ENCODE measurements around the gene SAG. TPM values are rescaled to one million over a fixed set of nuclear protein-coding genes. Genes with fewer than 3 reads are reported as not detected.
A peak's percentile ranks its signal among the peaks of the same experiment; 100 is the strongest.

SAG gene
- total and polyA plus RNA-seq, 9 of the 15 experiments (the other 6 are each of a cell fraction or from before 2014, with no cell fraction given) = 0.04 to 0.64 (median 0.31) TPM; not detected in 5

DNA sequence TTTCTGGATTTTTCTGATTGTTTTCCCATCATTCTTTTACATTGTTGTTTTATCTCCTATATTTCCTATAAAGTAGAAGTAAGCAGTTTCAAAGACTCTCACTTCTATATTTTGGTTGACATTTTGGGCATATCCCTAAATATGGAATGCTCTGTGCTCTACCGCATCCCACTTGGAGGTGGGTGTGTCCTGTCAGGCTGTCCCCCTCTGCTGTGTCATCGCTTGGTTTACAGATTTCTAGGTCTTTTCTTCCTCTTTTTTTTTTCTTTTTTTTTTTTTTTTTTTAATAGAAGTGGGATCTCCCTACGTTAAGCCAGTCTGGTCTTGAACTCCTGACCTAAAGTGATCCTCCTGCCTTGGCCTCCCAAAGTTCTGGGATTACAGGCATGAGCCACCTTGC, 60.0 kb downstream of the SAG start:
- H3K4me1 ChIP-seq (replicated peaks in 1 of 2; ENCODE audit: control insufficient read depth in 2 of 2, insufficient read depth in 2 of 2, low read length in 2 of 2) = peaks cover 0 to 4% of the 10 kb centered on the region in 2 experiments; a peak in 2 of 5 replicates
- DNase-seq (ENCODE audit: extremely low read depth in 1 of 4, low spot score in 3 of 4) = no peak
- no peak for FAIRE-seq
- no peaks in the 10 kb centered on the region for H3K9me1 ChIP-seq (ENCODE audit: control insufficient read depth, insufficient read depth, low read length)
- 0 out of 3 replicates have a peak, but pooled peaks cover 6% of the 10 kb centered on the region for H3K79me2 ChIP-seq (ENCODE audit: control insufficient read depth, insufficient read depth, low read length)
- CTCF ChIA-PET (ENCODE audit: low intra/inter-chr PET ratio) = no interaction called here
- no peaks in the 10 kb centered on the region for H3K27me3 ChIP-seq (ENCODE audit: control insufficient read depth in 2 of 2, insufficient read depth in 2 of 2, low read length in 2 of 2)
- intact Hi-C loops (cut with micrococcal nuclease) = no loop called here
- no TSS peak for BruUV-seq (replicated peaks)
- no peak for ATAC-seq
- POLR2A ChIA-PET = no interaction called here
- 9% methylated on average over 2 of the region's 3 CpGs for WGBS (ENCODE audit: insufficient coverage, low coverage, missing lambda C conversion rate)
- no peaks in the 10 kb centered on the region for H3K9me3 ChIP-seq (replicated peaks; ENCODE audit: control insufficient read depth, insufficient read depth, low read depth, low read length)
- H3K9ac ChIP-seq (ENCODE audit: insufficient read depth in 1 of 2, low read depth in 2 of 2, low read length in 2 of 2) = no peak overlapping the region
- no peak overlapping the region for H3K4me3 ChIP-seq
- peaks cover 10% of the 10 kb centered on the region; the same call in 1 of the 3 replicates for H3K36me3 ChIP-seq (ENCODE audit: control insufficient read depth, insufficient read depth, low read length)
- in situ Hi-C loops (cut with MboI) = no loop called here
- TF ChIP-seq C11orf30 (IDR thresholded peaks at IDR 0.05; ENCODE audit: low read depth) (peak; percentile 17; the same call in 1 of the 2 replicates), MYBL2 (IDR thresholded peaks at IDR 0.05; ENCODE audit: low read depth) (no peak), MYBL2 (CRISPR knock-in tag; IDR thresholded peaks at IDR 0.05; ENCODE audit: borderline replicate concordance) (no peak), ZFX (CRISPR knock-in tag; IDR thresholded peaks at IDR 0.05) (no peak), NFE2 (IDR thresholded peaks at IDR 0.05; ENCODE audit: low read depth) (peak; percentile 62), EP300 (IDR thresholded peaks at IDR 0.05; ENCODE audit: low read length) (no peak), ZKSCAN1 (IDR thresholded peaks at IDR 0.05; ENCODE audit: low read depth, low read length) (no peak), ZNF384 (IDR thresholded peaks at IDR 0.05; ENCODE audit: low read depth, low read length) (peak; percentile 70; the same call in 1 of the 2 replicates)
- TF ChIP-seq, protein P1, sequence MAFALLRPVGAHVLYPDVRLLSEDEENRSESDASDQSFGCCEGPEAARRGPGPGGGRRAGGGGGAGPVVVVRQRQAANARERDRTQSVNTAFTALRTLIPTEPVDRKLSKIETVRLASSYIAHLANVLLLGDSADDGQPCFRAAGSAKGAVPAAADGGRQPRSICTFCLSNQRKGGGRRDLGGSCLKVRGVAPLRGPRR (CRISPR knock-in tag; IDR thresholded peaks at IDR 0.05) = no peak
- H3K27ac ChIP-seq (ENCODE audit: extremely low read depth, low read depth, low read length) = no peak overlapping the region
- H4K20me1 ChIP-seq (replicated peaks; ENCODE audit: control insufficient read depth, insufficient read depth, low read length) = no peaks in the 10 kb centered on the region; the same call in 1 of the 2 replicates
- no peak overlapping the region for H2AFZ ChIP-seq (ENCODE audit: low read depth, low read length)
- no peak overlapping the region for H3K4me2 ChIP-seq (ENCODE audit: insufficient read depth, low read length)
